GM19043 (cell line): ENCODE data around the gene PDCD6IP.
"Not testable (repeated sequence)": the region's sequence is repeated elsewhere in the genome, so short reads cannot be mapped to it uniquely, and the experiment has no call there.

Experiments
- ATAC-seq: cut with Tn5 transposase; IDR thresholded peaks from one replicate; pipeline ENCODE4 v1.9.1; 2021; ENCODE audit warnings: low read depth; ENCODE audit not compliant: unreplicated experiment

The PDCD6IP gene, protein sequence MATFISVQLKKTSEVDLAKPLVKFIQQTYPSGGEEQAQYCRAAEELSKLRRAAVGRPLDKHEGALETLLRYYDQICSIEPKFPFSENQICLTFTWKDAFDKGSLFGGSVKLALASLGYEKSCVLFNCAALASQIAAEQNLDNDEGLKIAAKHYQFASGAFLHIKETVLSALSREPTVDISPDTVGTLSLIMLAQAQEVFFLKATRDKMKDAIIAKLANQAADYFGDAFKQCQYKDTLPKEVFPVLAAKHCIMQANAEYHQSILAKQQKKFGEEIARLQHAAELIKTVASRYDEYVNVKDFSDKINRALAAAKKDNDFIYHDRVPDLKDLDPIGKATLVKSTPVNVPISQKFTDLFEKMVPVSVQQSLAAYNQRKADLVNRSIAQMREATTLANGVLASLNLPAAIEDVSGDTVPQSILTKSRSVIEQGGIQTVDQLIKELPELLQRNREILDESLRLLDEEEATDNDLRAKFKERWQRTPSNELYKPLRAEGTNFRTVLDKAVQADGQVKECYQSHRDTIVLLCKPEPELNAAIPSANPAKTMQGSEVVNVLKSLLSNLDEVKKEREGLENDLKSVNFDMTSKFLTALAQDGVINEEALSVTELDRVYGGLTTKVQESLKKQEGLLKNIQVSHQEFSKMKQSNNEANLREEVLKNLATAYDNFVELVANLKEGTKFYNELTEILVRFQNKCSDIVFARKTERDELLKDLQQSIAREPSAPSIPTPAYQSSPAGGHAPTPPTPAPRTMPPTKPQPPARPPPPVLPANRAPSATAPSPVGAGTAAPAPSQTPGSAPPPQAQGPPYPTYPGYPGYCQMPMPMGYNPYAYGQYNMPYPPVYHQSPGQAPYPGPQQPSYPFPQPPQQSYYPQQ

DNA sequence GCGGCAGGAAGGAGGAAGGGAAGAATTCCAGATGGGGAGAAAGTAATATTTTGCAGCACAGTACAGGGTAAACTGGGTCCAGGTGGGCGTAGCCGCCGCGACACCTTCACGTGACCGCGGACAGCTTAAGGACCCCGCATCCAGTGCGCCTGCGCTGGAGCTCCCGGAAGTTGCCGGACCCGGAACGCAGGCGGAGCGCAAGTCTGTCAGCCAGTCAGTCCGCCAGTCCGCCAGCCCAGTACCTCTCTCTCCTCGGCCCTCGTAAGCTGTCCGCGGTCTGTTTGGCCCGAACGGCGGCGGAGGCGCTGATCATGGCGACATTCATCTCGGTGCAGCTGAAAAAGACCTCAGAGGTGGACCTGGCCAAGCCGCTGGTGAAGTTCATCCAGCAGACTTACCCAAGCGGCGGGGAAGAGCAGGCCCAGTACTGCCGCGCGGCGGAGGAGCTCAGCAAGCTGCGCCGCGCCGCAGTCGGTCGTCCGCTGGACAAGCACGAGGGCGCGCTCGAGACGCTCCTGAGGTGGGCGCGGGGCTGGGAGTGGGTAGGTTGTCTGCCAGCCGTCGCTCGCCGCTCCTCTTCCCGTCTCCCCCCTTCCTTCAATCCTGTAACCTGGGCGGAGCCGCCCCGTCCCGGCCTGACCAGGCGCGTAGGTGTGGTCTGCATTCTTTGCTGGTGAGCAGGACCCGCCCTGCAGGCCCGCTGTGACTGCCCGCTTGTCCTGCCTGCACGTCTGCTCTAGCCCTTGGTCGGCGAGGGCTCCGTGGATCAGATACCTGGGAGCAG is at the start of gene PDCD6IP:
Gene PDCD6IP, plus strand, starts transcription at position 213 of the 784 bp plus-strand sequence. Its CDS starts 99 bp downstream, at position 312.
- peak; percentile 84 for ATAC-seq

DNA sequence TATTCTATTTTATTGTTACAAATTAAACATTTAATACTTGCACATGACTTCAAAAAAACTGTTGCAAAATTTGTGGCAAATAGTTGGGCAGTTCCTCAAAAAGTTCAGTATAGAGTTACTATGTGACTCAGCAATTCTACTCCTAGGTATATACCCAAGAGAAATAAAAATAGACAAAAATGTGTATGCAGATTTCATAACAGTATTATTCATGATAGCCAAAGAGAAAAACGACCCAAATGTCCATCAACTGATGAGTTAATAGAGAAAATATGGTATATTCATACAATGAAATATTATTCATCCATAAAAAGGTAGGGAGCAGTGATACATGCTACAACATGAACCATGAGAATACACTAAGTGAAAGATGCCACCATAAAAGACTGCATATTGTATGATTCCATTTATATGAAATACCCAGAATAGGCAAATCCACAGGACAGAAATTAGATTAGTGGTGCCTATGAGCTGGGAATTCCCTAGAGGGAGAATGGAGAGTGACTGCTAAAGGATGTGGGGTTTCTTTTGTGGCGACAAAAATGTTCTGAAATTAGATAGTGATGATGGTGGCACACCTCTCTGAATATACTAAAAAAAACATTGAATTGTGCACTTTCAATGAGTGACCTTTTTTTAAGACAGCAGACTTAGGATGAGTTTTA is 48.8 kb upstream of the PDCD6IP start:
- no peak for ATAC-seq

DNA sequence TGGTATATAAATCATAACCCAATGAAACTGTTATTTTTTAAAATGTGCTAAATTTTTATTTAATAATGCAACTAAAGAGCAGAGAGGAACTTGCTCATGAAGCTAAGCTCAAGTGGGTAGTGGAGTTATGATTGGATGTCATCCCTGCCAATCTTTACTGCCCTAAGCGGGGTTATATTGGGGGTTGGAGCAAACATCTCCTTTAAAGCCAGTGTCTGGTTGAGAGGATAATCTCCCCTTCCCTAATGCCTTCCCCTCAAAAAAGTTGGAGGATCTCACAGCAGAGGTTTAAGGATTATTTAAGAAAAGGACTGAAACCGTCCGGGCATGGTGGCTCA is 48.2 kb upstream of the PDCD6IP start:
- ATAC-seq = no peak

DNA sequence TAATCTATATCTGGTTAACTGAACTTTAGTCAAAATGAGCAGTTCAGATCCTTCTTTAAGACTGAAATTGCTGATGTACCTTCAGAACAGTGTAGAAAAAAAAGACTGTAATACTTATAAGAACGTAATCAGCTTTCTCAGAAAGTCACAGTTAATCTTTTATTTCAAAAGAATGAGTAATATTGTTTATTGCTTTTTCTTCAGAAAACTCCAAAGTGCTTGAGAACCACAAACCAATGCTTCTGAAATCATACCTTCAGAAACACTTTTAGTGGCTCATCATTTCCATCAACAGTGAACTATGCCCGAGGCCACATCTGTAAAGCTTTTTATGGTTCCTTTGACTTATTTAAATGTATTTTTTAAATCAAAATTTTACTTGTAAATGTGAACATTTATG is 47.1 kb upstream of the PDCD6IP start:
- ATAC-seq = no peak

DNA sequence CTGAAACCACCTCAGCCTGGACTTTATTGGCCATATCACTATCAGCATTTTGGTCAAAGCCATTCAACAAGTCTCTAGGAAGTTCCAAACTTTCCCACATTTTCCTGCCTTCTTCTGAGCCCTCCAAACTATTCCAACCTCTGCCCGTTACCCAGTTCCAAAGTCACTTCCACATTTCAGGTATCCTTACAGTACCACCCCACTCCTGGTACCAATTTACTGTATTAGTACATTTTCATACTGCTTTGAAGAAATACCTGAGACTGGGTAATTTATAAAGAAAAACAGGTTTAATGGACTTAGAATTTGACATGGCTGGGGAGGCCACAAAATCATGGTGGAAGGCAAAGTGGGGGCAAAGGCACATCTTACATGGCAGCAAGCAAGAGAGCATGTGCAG is 44.0 kb upstream of the PDCD6IP start:
- ATAC-seq = not testable (repeated sequence)

DNA sequence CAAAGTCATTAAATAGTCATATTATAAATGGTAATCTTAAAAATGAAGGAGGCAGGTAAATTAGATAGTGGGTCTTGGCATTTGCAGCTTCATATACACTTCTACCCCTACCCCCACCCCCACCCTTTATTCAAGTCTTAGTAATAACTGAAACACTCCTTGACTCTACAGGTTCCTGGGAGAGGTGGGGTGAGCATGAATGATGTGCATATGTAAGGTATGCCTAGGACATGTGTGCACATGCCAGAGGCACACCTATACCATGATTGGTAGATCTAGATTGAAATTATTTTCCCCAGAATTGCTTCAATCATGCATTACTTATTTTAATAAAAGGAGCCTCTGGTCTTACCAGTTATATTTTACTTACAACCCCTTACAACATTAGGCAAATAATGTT is 40.1 kb upstream of the PDCD6IP start:
- no peak for ATAC-seq

DNA sequence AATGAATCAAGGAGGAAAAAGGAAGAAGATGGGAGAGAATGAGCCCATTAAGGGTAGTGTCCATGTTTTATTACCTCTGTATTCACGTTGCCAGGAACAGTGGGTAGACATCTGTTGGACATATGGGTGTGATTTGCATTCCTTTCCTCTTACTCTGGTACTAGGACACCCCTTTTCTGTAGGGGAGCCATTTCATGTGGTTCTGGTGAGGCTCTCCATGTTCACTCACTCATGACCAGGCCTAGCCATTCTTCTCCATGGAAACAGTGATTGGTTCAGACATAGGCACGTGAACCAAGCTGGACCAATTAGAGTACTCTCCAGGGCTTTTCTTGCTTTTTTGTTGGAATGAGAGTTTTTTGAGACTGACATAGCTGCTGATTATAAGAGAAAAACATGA is 39.6 kb upstream of the PDCD6IP start:
- ATAC-seq = no peak

DNA sequence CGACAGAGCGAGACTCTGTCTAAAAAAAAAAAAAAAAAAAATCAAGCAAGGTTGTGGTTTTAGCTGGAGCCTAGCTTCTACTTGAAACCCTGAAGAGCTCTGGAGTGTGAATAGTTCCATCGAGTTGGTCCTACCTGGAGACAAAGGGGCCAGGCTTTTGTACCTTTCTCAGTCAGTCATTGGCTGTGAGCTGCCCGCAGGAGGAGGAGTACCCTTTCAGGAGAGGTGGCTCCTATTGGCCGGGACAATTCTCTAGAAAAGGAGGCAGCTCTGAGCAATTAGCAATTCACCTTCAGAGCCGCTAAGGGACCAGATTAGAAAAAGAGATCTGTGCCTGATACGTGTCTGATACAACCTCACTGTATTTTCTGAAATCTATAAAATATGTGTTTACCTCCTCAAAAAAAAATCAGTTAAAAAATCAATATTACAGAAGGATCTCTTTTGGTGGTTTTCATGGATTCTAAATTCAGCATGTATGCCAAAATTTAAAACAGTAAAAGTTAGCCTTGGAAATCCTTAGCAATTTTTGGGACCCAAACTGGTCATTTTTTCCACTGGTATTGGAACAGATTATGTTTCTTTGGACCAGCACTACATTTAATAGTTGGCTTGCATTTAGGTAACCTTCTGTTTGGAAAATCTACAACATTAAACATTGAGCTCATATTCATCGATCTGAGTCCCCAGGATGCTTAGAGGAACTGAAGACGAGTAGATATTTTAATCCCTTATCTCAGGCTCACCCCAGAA is 29.7 kb upstream of the PDCD6IP start:
- ATAC-seq = no peak

DNA sequence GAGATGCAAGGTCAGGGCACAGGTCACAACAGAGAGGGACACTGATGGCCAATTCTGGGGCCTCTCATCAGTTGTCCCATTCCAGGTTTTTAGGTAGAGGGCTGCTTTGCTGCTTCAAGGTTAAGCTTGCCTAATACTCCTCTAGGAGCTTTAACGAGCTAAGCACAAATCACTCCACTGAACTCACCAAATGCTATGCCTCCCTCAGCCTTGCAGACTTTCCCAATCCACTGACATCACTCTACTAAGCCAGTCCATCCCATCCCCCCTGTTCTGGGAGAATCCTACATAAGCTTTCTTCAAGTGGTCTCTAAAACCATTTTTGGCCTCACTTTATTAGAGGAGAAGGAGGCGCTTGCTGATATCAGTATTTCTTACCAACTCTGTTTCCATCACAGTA is 24.8 kb upstream of the PDCD6IP start:
- no peak for ATAC-seq

DNA sequence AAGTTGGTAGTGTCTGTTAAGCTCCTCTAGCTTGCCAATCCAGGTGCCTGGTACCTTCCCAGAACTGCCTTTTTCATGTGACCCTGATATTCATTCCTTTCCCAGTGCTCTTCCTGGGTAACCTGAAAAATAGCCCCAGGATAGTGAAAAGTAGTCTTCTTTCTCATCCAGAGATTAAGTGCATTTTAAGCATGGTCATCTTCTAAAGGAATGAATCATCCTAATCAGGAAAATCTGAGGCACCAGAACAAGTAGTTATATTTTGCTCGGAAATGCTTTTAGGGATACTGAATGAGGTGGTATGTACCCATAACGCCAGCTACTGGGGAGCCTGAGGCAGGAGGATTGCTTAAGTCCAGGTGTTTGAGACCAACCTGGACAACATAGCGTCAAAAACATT is 23.1 kb upstream of the PDCD6IP start:
- ATAC-seq = no peak

DNA sequence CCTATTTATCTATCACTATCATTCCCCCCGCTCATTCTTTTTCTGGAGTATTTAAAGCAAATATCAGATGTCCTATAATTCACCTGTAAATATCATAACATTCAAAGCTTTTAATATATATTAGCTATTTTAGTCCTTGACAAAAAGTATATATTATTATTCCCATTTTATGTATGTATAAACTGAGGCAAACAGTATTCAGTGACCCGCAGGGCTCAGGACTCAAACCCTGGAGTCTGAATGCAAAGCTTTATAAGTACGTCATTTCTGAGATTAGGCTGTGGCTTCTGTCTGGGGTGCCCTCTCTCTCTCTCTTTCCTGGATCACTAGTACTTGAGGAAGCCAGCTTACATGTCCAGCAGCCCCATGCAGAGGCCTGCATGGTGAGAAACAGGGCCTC is 20.4 kb upstream of the PDCD6IP start:
- ATAC-seq = no peak

DNA sequence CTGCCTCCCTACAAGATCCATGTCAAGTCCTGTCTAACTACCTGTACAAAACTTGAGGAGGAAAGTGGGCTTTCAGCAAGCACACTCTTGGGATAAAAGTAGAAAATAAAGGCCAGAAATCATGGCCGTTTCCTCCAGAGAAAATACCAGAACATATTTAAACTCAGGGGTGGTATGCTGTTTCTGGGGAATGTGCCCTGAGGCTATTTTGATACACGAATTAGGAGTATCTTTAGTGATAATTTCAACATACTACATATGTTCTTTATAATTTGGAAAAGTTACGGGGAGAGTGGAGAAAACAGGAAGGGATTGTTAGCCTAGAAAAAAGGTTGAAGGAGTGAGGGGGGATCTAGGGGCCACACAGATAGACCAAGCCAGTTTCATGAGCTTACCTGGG is 18.7 kb upstream of the PDCD6IP start:
- no peak for ATAC-seq

DNA sequence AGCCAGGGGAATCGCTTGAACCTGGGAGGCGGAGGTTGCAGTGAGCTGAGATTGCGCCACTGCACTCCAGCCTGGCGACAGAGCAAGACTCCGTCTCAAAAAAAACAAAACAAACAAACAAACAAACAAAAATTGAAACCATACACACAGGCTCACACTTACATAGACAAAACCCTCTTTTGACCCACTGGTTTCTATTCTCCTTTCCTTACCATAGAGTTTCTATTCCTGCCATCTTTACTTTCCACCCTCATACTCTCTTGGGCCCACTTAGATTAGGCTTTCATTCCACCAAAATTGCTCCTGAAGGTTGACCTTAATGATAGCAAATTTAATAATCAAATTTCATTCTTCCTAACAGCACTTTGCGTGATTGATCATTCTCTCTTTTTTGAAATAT is 17.0 kb upstream of the PDCD6IP start:
- not testable (repeated sequence) for ATAC-seq

DNA sequence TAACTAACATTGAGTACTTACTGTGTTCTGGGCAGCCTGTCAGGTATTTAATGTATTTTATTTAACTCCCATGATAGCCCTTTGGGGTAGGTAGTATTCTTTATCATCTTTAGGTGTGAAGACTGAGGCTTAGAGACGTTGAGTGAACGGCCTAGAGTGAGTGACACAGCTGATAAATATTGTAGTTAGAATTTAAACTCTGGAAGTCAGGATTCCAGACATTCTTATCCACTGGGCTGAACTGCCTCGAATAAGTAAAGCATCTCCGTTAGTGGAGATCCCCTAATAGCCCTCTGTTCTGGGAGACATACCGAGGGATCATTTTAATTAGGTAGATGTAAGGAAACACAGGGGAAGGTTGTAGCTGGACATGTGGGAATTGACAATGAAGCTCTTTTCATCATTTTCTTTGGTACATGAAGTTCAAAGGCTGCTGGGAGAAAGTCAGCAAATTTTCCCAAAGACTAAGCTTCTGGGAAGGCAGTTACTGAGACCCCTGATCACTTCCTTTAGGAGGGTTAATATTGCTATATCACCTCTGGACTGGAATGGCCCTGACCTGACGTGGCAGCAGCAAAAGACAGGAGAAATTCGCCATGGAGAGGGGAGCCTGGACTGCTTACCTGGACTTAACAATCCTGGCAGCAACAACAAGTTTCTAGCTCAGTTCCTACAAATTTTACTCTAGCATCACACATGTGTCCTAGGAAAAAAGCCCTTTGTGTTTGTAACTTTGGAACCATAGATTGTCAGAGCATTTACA is 11.7 kb upstream of the PDCD6IP start:
- no peak for ATAC-seq

DNA sequence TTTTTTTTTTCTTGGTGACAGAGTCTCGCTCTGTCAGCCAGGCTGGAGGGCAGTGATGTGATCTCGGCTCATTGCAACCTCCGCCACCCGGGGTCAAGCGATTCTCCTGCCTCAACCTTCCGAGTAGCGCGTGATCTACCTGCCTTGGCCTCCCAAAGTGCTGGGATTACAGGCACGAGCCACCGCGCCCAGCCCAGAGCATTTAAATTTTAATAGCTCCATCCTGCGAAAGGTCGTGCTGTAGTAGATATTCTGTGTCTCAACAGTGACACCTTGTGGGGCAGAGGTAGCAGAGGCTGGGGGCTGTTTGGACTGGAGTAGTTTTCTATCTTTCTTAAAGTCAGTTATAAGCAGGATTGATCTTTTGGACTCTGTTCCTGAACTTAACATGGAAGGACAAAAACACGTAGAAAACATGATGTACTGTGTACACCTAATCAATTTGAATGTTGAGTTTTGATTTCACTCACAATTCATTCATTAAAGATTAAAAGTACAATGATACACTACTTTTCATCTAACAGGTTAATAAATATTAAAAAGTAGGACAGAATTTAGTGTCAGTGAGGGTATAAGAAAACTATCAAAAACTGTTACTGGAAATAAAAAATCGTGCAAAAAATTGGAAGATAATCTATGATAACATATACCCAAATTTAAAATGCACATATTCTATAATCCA is 11.0 kb upstream of the PDCD6IP start:
- peak; percentile 84 for ATAC-seq

DNA sequence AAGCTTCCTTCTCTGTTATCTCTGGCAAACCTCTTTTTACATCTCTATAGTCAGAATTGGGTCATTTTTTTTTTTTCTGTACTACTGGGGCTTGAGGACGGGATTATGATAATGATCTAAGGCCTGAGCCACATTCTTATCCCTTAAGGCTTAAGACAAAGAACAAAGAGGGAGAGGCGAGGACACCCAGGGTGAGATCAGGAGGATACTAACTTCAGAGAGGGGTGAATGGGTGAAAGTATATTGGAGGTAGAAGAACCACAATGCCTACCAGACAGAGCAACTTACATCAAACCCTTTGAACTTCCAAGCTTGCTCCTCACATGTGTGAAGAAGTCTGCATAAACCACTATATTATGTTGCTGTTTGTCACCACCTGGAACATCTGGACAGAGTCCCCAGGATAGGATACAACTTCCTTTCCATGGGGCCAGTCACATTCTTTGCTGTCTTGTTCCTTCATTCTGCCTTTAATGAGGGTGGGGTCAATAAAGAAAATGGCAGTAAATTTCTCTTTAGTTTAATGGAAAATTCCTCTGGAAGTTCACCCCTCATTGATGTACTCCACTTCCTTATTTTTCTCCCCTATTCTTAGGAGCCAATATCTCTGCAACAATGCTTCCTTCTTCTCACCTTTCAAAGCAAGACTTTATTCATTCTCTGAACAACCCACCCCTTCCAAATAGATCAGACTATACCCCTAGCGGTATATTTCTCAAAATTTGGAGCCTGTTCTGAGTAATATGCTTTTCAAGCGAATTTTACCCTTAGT is 9.1 kb upstream of the PDCD6IP start:
- no peak for ATAC-seq

DNA sequence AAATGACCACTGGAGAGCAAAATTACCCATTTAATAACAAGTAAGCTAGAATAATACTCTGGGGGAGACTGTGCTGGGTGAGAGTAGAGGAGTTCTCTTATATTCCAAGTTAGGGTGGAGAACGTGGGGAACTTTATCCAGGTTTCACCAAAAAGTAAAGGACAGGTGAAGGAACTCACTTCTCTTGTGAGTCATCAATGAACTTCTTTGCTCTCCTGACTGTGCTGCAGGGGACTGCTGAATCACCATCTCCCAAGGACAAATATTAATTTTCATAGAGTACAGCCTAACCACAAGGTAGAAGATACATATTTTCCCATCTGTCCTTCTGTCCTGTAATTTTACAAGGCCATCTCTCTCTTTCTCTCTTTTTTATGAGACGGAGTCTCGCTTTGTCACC is 8.3 kb upstream of the PDCD6IP start:
- no peak for ATAC-seq
